ENCODE data around the gene C12orf57.

DNA sequence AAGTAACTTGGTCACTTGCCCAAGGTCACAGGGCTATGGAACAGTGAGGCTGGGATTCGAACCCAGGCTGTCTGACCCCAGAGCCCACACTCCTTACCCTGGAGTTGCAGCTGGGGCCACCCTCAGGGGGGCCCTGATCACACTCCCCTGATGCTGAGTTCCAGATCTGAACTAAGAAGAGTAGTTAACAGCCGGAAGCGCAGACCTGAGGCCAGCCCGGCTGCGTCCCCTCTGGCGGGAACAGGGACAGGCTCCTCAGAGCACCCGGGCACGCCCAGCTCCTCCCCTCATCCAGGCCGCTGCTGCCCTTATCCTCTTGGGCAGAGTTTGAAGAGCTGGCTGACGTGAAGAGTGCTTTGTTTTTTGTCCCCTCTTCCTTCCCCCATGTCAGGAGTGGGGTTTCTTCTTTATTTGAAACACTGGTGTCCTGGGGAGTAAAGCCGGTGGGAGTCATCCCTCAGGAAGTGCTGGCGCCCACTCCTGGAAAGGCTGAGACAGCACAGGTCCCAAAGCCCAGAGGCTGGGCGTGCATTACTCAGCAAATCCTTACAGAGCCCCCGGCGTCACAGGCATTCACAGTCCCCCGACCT lies 18.0 kb downstream of the C12orf57 start:
- TF ChIP-seq POLR2AphosphoS5 (IDR thresholded peaks at IDR 0.05; ENCODE audit: low read depth) = no peak; the same call in 1 of the 2 replicates
- TF ChIP-seq, protein P1, sequence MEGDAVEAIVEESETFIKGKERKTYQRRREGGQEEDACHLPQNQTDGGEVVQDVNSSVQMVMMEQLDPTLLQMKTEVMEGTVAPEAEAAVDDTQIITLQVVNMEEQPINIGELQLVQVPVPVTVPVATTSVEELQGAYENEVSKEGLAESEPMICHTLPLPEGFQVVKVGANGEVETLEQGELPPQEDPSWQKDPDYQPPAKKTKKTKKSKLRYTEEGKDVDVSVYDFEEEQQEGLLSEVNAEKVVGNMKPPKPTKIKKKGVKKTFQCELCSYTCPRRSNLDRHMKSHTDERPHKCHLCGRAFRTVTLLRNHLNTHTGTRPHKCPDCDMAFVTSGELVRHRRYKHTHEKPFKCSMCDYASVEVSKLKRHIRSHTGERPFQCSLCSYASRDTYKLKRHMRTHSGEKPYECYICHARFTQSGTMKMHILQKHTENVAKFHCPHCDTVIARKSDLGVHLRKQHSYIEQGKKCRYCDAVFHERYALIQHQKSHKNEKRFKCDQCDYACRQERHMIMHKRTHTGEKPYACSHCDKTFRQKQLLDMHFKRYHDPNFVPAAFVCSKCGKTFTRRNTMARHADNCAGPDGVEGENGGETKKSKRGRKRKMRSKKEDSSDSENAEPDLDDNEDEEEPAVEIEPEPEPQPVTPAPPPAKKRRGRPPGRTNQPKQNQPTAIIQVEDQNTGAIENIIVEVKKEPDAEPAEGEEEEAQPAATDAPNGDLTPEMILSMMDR (conservative IDR thresholded peaks at IDR 0.05; ENCODE audit: low read depth in 2 of 2) = peak; percentile 63 to 80
- TF ChIP-seq EZH2phosphoT487 (IDR thresholded peaks at IDR 0.05; ENCODE audit: unreplicated experiment) = no peak
- TF ChIP-seq EZH2 (IDR thresholded peaks at IDR 0.05; ENCODE audit: low read depth, unreplicated experiment) = no peak
- TF ChIP-seq, protein P2, sequence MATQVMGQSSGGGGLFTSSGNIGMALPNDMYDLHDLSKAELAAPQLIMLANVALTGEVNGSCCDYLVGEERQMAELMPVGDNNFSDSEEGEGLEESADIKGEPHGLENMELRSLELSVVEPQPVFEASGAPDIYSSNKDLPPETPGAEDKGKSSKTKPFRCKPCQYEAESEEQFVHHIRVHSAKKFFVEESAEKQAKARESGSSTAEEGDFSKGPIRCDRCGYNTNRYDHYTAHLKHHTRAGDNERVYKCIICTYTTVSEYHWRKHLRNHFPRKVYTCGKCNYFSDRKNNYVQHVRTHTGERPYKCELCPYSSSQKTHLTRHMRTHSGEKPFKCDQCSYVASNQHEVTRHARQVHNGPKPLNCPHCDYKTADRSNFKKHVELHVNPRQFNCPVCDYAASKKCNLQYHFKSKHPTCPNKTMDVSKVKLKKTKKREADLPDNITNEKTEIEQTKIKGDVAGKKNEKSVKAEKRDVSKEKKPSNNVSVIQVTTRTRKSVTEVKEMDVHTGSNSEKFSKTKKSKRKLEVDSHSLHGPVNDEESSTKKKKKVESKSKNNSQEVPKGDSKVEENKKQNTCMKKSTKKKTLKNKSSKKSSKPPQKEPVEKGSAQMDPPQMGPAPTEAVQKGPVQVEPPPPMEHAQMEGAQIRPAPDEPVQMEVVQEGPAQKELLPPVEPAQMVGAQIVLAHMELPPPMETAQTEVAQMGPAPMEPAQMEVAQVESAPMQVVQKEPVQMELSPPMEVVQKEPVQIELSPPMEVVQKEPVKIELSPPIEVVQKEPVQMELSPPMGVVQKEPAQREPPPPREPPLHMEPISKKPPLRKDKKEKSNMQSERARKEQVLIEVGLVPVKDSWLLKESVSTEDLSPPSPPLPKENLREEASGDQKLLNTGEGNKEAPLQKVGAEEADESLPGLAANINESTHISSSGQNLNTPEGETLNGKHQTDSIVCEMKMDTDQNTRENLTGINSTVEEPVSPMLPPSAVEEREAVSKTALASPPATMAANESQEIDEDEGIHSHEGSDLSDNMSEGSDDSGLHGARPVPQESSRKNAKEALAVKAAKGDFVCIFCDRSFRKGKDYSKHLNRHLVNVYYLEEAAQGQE (IDR thresholded peaks at IDR 0.05; ENCODE audit: unreplicated experiment) = no peak
- TF ChIP-seq, protein P3, sequence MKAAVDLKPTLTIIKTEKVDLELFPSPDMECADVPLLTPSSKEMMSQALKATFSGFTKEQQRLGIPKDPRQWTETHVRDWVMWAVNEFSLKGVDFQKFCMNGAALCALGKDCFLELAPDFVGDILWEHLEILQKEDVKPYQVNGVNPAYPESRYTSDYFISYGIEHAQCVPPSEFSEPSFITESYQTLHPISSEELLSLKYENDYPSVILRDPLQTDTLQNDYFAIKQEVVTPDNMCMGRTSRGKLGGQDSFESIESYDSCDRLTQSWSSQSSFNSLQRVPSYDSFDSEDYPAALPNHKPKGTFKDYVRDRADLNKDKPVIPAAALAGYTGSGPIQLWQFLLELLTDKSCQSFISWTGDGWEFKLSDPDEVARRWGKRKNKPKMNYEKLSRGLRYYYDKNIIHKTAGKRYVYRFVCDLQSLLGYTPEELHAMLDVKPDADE (IDR thresholded peaks at IDR 0.05) = no peak
- no peak for TF ChIP-seq STAT1 (IDR thresholded peaks at IDR 0.05; ENCODE audit: unreplicated experiment)
